Common myeloid progenitor, CD34-positive (primary cell): ENCODE data around the gene ZFPL1.

Source experiments
- CTCF ChIA-PET: fragments of 350-600 bp; sonication (Branson Sonifier 250); formaldehyde crosslinking; loops from one replicate; lab custom pipeline; 2021; ENCODE audit warnings: antibody characterized with exemption; lab: Charles Lee
- POLR2A ChIA-PET: fragments of 350-600 bp; sonication (Branson Sonifier 250); formaldehyde crosslinking; loops from one replicate; lab custom pipeline; 2021; ENCODE audit warnings: antibody characterized with exemption; lab: Charles Lee
- DNase-seq, 3 donors: peaks; one replicate each; pipeline versions ENCODE4 v3.0.0 to v3.0.0-alpha.2; 2013
- H3K27ac ChIP-seq, 2 experiments: 1 replicate in 1 of 2; 2 replicates in 1 of 2; pipeline ENCODE4 v1.7.0; 2013; ENCODE audit warnings: inconsistent platforms in 2 of 2, low read length in 2 of 2, mild to moderate bottlenecking in 2 of 2, low read depth in 1 of 2, moderate library complexity in 1 of 2; ENCODE audit not compliant: severe bottlenecking in 2 of 2, insufficient read depth in 1 of 2, poor library complexity in 1 of 2
- H3K27me3 ChIP-seq, 5 experiments: replicated peaks in 2 of 5; 1 replicate in 3 of 5; 2 replicates in 2 of 5; pipeline versions ENCODE4 v1.6.1 to v1.7.0; 2013; ENCODE audit warnings: low read length in 4 of 5, mild to moderate bottlenecking in 2 of 5, moderate library complexity in 2 of 5, inconsistent platforms in 1 of 5; ENCODE audit not compliant: insufficient read depth in 5 of 5, control insufficient read depth in 4 of 5
- H3K36me3 ChIP-seq, 4 experiments: 1 replicate in 2 of 4; 2 replicates in 2 of 4; pipeline versions ENCODE4 v1.6.1 to v1.7.0; 2013; ENCODE audit warnings: low read length in 3 of 4, control low read depth in 1 of 4, mild to moderate bottlenecking in 1 of 4; ENCODE audit not compliant: control insufficient read depth in 4 of 4, insufficient read depth in 4 of 4
- H3K4me1 ChIP-seq, 4 experiments: 1 replicate in 3 of 4; 2 replicates in 1 of 4; pipeline versions ENCODE4 v1.6.1 to v1.7.1; 2013; ENCODE audit warnings: low read length in 3 of 4, mild to moderate bottlenecking in 3 of 4, control low read depth in 1 of 4, inconsistent platforms in 1 of 4, moderate library complexity in 1 of 4; ENCODE audit not compliant: control insufficient read depth in 4 of 4, insufficient read depth in 4 of 4; ENCODE audit errors: control extremely low read depth in 1 of 4
- H3K4me3 ChIP-seq, 7 experiments: 1 replicate in 4 of 7; 2 replicates in 3 of 7; pipeline versions ENCODE4 v1.5.1 to v1.7.0; 2013; ENCODE audit warnings: mild to moderate bottlenecking in 7 of 7, low read length in 6 of 7, moderate library complexity in 6 of 7, inconsistent platforms in 2 of 7, low read depth in 2 of 7, control low read depth in 1 of 7; ENCODE audit not compliant: insufficient read depth in 4 of 7, control insufficient read depth in 1 of 7; ENCODE audit errors: extremely low read depth in 1 of 7
- H3K9me3 ChIP-seq, 5 experiments: 1 replicate in 4 of 5; 2 replicates in 1 of 5; pipeline versions ENCODE4 v1.6.1 to v1.7.1; 2013; ENCODE audit warnings: low read length in 4 of 5, mild to moderate bottlenecking in 2 of 5, inconsistent platforms in 1 of 5, low read depth in 1 of 5, moderate library complexity in 1 of 5; ENCODE audit not compliant: control insufficient read depth in 4 of 5, insufficient read depth in 2 of 5; ENCODE audit errors: control extremely low read depth in 1 of 5
- WGBS: methylation state at CpG from one replicate; pipeline ENCODE4 v1.1.5; 2013; ENCODE audit not compliant: insufficient coverage; 5-methylcytosine and 5-hydroxymethylcytosine counted together

ZFPL1 gene

DNA sequence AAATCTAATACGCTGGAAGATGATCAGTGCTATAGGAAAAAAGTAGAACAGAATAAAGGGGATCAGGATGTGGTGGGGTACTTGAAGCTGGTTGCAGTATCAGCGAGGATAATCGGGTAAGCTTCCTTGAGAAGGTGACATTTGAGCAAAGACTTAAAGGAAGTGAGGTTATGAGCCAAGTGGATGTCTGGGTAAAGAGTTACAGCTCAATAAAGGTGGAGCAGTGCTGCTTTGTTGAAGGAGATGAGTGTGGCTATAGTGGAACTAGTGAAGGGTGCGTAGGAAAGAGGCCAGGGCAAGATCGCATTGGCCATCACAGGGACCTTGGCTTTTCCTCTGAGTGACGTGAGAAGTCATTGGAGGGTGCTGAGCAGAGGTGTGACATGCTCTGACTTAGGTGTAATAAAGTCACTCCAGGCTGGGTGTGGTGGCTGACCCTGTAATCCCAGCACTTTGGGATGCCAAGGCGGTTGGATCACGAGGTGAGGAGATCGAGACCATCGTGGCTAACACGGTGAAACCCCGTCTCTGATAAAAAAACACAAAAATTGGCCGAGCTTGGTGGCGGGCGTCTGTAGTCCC lies 52.6 kb downstream of the ZFPL1 start:
- POLR2A ChIA-PET, result interaction anchor here (2.8 to 3.5 kb wide), 3 partner anchors 12 to 33 kb away, joined by 22 to 26 read pairs (median 26); partner anchors contain the start of genes SPDYC and ZNHIT2
- Histone ChIP-seq H3K4me1 (peaks cover 8 to 40% (median 34%) of the 10 kb centered on the region in 4 experiments), H3K4me3 (no peak overlapping the region), H3K27me3 (no peaks in the 10 kb centered on the region), H3K9me3 (no peaks in the 10 kb centered on the region), H3K36me3 (peaks cover 4 to 14% (median 6%) of the 10 kb centered on the region in 4 experiments), H3K27ac (peak overlapping the region in 1 of 2 experiments; percentile 5)
- DNase-seq, result no peak
- 96% methylated on average over 15 of the region's 15 CpGs for WGBS
- CTCF ChIA-PET, result interaction anchor here (0.6 to 5.6 kb wide), 11 partner anchors 11 to 61 kb away, joined by 3 to 55 read pairs (median 6); partner anchors contain the start of genes CAPN1, FAU, MRPL49 and SPDYC
